ENCODE results near the gene SLC16A8.

- no peak for TF ChIP-seq CTCF (IDR thresholded peaks at IDR 0.05)
- TF ChIP-seq POLR2A (IDR thresholded peaks at IDR 0.05), result no peak
Measured at GRCh38 chr22:38089474-38089851, 5.5 kb upstream of the SLC16A8 start.

Measured in uterus (tissue), 2 donors.